ENCODE data around the gene ZNF3. TPM values are rescaled to one million over a fixed set of nuclear protein-coding genes. Genes with fewer than 3 reads are reported as not detected.

Gene ZNF3
- total and polyA plus RNA-seq, 9 of the 15 experiments (the other 6 are each of a cell fraction or from before 2014, with no cell fraction given): 30.0 to 64.9 (median 51.5) TPM

DNA sequence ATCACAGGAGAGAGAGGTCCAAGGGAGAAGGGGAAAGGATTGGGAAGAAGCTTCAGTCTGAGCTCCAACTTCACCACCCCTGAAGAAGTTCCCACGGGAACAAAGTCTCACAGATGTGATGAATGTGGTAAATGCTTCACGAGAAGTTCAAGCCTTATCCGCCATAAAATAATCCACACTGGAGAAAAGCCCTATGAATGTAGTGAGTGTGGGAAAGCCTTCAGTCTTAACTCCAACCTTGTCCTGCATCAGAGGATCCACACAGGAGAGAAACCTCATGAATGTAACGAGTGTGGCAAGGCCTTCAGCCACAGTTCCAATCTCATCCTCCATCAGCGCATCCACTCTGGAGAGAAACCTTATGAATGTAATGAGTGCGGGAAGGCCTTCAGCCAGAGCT is 48.0 kb downstream of the ZNF3 start:
- H3K36me3 ChIP-seq (ENCODE audit: control insufficient read depth, insufficient read depth, low read length): peaks cover 62% of the 10 kb centered on the region
- in situ Hi-C loops (cut with MboI): no loop called here
- no peaks in the 10 kb centered on the region for H3K4me1 ChIP-seq (replicated peaks in 1 of 2; ENCODE audit: control insufficient read depth in 2 of 2, insufficient read depth in 2 of 2, low read length in 2 of 2)
- no peaks in the 10 kb centered on the region for H3K79me2 ChIP-seq (ENCODE audit: control insufficient read depth, insufficient read depth, low read length)
- intact Hi-C loops (cut with micrococcal nuclease): no loop called here
- FAIRE-seq: no peak
- WGBS (ENCODE audit: insufficient coverage, low coverage, missing lambda C conversion rate): 98% methylated on average over 6 of the region's 6 CpGs
- no peaks in the 10 kb centered on the region for H3K9me1 ChIP-seq (ENCODE audit: control insufficient read depth, insufficient read depth, low read length)
- no peak overlapping the region for H3K9ac ChIP-seq (ENCODE audit: insufficient read depth in 1 of 2, low read depth in 2 of 2, low read length in 2 of 2)
- H3K4me2 ChIP-seq (ENCODE audit: insufficient read depth, low read length): no peak overlapping the region
- H3K9me3 ChIP-seq (replicated peaks; ENCODE audit: control insufficient read depth, insufficient read depth, low read depth, low read length): no peaks in the 10 kb centered on the region; the same call in 1 of the 2 replicates
- H3K4me3 ChIP-seq: no peak overlapping the region
- no TSS peak for BruUV-seq (replicated peaks)
- CTCF ChIA-PET (ENCODE audit: low intra/inter-chr PET ratio): interaction anchor here (0.7 kb wide), 1 partner anchor 161 kb away, joined by 3 read pairs; no protein-coding TSS in a partner anchor
- H4K20me1 ChIP-seq (replicated peaks; ENCODE audit: control insufficient read depth, insufficient read depth, low read length): no peaks in the 10 kb centered on the region
- H3K27ac ChIP-seq (ENCODE audit: extremely low read depth, low read depth, low read length): no peak overlapping the region
- TF ChIP-seq ZNF75A (CRISPR knock-in tag; IDR thresholded peaks at IDR 0.05) (peak; percentile 93), SOX6 (IDR thresholded peaks at IDR 0.05) (peak; percentile 34; the same call in 1 of the 2 replicates), ZBTB17 (CRISPR knock-in tag; IDR thresholded peaks at IDR 0.05) (no peak)
- POLR2A ChIA-PET: interaction anchor here (1.1 kb wide), 1 partner anchor 9 kb away, joined by 3 read pairs; no protein-coding TSS in a partner anchor
- no peak for DNase-seq (ENCODE audit: extremely low read depth in 1 of 4, low spot score in 3 of 4)
- H2AFZ ChIP-seq (ENCODE audit: low read depth, low read length): no peak overlapping the region
- ATAC-seq: no peak
- no peaks in the 10 kb centered on the region for H3K27me3 ChIP-seq (ENCODE audit: control insufficient read depth in 2 of 2, insufficient read depth in 2 of 2, low read length in 2 of 2)

DNA sequence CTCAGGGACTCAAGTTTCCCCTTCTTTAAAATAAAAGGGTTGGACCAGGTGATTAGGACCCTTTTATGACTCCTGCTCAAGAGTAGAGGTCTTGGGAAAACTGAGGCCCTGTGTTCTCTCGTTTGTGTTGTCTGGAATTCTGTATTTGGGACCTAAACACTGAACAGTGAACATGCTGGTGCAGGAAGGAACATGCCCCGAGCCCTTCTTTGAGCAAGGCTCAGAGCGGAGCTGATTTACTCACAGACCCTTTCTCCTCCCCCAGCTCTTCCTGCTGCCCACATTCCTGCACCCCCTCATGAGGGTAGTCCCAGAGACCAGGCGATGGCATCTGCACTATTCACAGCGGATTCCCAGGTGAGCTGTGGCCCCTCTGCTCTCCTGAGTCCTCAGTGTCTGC is 51.9 kb downstream of the ZNF3 start:
- intact Hi-C loops (cut with micrococcal nuclease) (no loop called here), in situ Hi-C loops (cut with MboI) (no loop called here)
- Histone ChIP-seq H4K20me1 (replicated peaks; ENCODE audit: control insufficient read depth, insufficient read depth, low read length) (no peaks in the 10 kb centered on the region), H3K9me3 (replicated peaks; ENCODE audit: control insufficient read depth, insufficient read depth, low read depth, low read length) (no peaks in the 10 kb centered on the region; the same call in 1 of the 2 replicates), H3K4me3 (no peak overlapping the region), H3K4me1 (replicated peaks in 1 of 2; ENCODE audit: control insufficient read depth in 2 of 2, insufficient read depth in 2 of 2, low read length in 2 of 2) (no peaks in the 10 kb centered on the region), H3K27me3 (ENCODE audit: control insufficient read depth in 2 of 2, insufficient read depth in 2 of 2, low read length in 2 of 2) (no peaks in the 10 kb centered on the region), H3K79me2 (ENCODE audit: control insufficient read depth, insufficient read depth, low read length) (no peaks in the 10 kb centered on the region), H3K27ac (ENCODE audit: extremely low read depth, low read depth, low read length) (no peak overlapping the region), H3K9me1 (ENCODE audit: control insufficient read depth, insufficient read depth, low read length) (no peaks in the 10 kb centered on the region), H3K9ac (ENCODE audit: insufficient read depth in 1 of 2, low read depth in 2 of 2, low read length in 2 of 2) (no peak overlapping the region), H3K4me2 (ENCODE audit: insufficient read depth, low read length) (no peak overlapping the region), H2AFZ (ENCODE audit: low read depth, low read length) (no peak overlapping the region), H3K36me3 (ENCODE audit: control insufficient read depth, insufficient read depth, low read length) (peaks cover 65% of the 10 kb centered on the region)
- DNase-seq (ENCODE audit: extremely low read depth in 1 of 4, low spot score in 3 of 4): no peak
- FAIRE-seq: no peak
- no peak for TF ChIP-seq CREB5 (CRISPR knock-in tag; IDR thresholded peaks at IDR 0.05)
- no peak for TF ChIP-seq MTF1 (CRISPR knock-in tag; IDR thresholded peaks at IDR 0.05; ENCODE audit: borderline replicate concordance)
- TF ChIP-seq PTRF (tag; IDR thresholded peaks at IDR 0.05): no peak
- no peak for TF ChIP-seq ZNF561 (CRISPR knock-in tag; conservative IDR thresholded peaks at IDR 0.05)
- no peak for TF ChIP-seq ZNF197 (CRISPR knock-in tag; IDR thresholded peaks at IDR 0.05; ENCODE audit: low read depth)
- TF ChIP-seq NFRKB (IDR thresholded peaks at IDR 0.05; ENCODE audit: low read depth): no peak
- no TSS peak for BruUV-seq (replicated peaks)
- 89% methylated on average over 5 of the region's 5 CpGs for WGBS (ENCODE audit: insufficient coverage, low coverage, missing lambda C conversion rate)
- no peak for ATAC-seq
- CTCF ChIA-PET (ENCODE audit: low intra/inter-chr PET ratio): no interaction called here
- POLR2A ChIA-PET: interaction anchor here (0.7 to 1.6 kb wide), 6 partner anchors 9 to 34 kb away, joined by 3 to 4 read pairs (median 4); partner anchors contain the start of gene ZKSCAN1
